ENCODE measurements around the gene DFFA.
"Not testable (repeated sequence)": the region's sequence is repeated elsewhere in the genome, so short reads cannot be mapped to it uniquely, and the experiment has no call there.

DFFA gene

GRCh38 chr1:10467078-10467477, 5.3 kb downstream of the DFFA start:
- no peak for DNase-seq (ENCODE audit: low read depth in 2 of 3, low spot score in 2 of 3)

- DNase-seq (ENCODE audit: low read depth in 2 of 3, low spot score in 2 of 3): no peak
These were observed 13.1 kb downstream of the DFFA start for GRCh38 chr1:10459184-10459583.

- no peak for DNase-seq (ENCODE audit: low read depth in 2 of 3, low spot score in 2 of 3)
These were observed 14.5 kb downstream of the DFFA start for GRCh38 chr1:10457875-10458274.

- DNase-seq (ENCODE audit: low read depth in 2 of 3, low spot score in 2 of 3): not testable (repeated sequence)
These were observed 14.9 kb downstream of the DFFA start for GRCh38 chr1:10457462-10457861.

- DNase-seq (ENCODE audit: low read depth in 2 of 3, low spot score in 2 of 3): no peak
These were observed 15.7 kb downstream of the DFFA start for GRCh38 chr1:10456661-10457060.

- no peak for DNase-seq (ENCODE audit: low read depth in 2 of 3, low spot score in 2 of 3)
These were observed 16.3 kb downstream of the DFFA start for GRCh38 chr1:10456048-10456447.

- DNase-seq (ENCODE audit: low read depth in 2 of 3, low spot score in 2 of 3): no peak
These were observed 21.0 kb downstream of the DFFA start for GRCh38 chr1:10451287-10451686.

- no peak for DNase-seq (ENCODE audit: low read depth in 2 of 3, low spot score in 2 of 3)
These were observed 21.5 kb downstream of the DFFA start for GRCh38 chr1:10450836-10451235.

- no peak for DNase-seq (ENCODE audit: low read depth in 2 of 3, low spot score in 2 of 3)
These were observed 22.0 kb downstream of the DFFA start for GRCh38 chr1:10450156-10450814.

GRCh38 chr1:10449751-10450150, 22.6 kb downstream of the DFFA start, which contains the start of gene CORT:
TSS of gene CORT (plus strand) at chr1:10450031. CDS start at chr1:10450224, 193 bp downstream.
- no peak for DNase-seq (ENCODE audit: low read depth in 2 of 3, low spot score in 2 of 3)

GRCh38 chr1:10446790-10447422, 25.4 kb downstream of the DFFA start:
- no peak for DNase-seq (ENCODE audit: low read depth in 2 of 3, low spot score in 2 of 3)

GRCh38 chr1:10444795-10445397, 27.4 kb downstream of the DFFA start:
- DNase-seq (ENCODE audit: low read depth in 2 of 3, low spot score in 2 of 3): no peak

GRCh38 chr1:10444248-10444647, 28.1 kb downstream of the DFFA start:
- DNase-seq (ENCODE audit: low read depth in 2 of 3, low spot score in 2 of 3): no peak

GRCh38 chr1:10440794-10441193, 31.5 kb downstream of the DFFA start:
- DNase-seq (ENCODE audit: low read depth in 2 of 3, low spot score in 2 of 3): no peak

- DNase-seq (ENCODE audit: low read depth in 2 of 3, low spot score in 2 of 3): no peak
These were observed 32.0 kb downstream of the DFFA start for GRCh38 chr1:10440305-10440704.

- DNase-seq (ENCODE audit: low read depth in 2 of 3, low spot score in 2 of 3): no peak
These were observed 33.6 kb downstream of the DFFA start for GRCh38 chr1:10438677-10439163.

- DNase-seq (ENCODE audit: low read depth in 2 of 3, low spot score in 2 of 3): no peak
These were observed 35.3 kb downstream of the DFFA start for GRCh38 chr1:10437052-10437451.

- no peak for DNase-seq (ENCODE audit: low read depth in 2 of 3, low spot score in 2 of 3)
These were observed 37.7 kb downstream of the DFFA start for GRCh38 chr1:10434590-10434989.

- no peak for DNase-seq (ENCODE audit: low read depth in 2 of 3, low spot score in 2 of 3)
These were observed 38.5 kb downstream of the DFFA start for GRCh38 chr1:10433790-10434189.

- DNase-seq (ENCODE audit: low read depth in 2 of 3, low spot score in 2 of 3): no peak
These were observed 39.2 kb downstream of the DFFA start for GRCh38 chr1:10432910-10433700.

GRCh38 chr1:10431070-10431730, 41.1 kb downstream of the DFFA start:
- DNase-seq (ENCODE audit: low read depth in 2 of 3, low spot score in 2 of 3): no peak
